AG09319 (cell line): ENCODE measurements around the gene SORCS3.

ENCODE experiments used
- DNase-seq: peaks from one replicate; pipeline ENCODE4 v3.0.0-alpha.2; 2010; ENCODE audit warnings: low read depth; ENCODE audit errors: extremely low read depth
- TF ChIP-seq, protein P1 (sequence below): IDR thresholded peaks from 2 replicates; pipeline ENCODE4 v1.5.1; 2011; ENCODE audit warnings: low read depth, mild to moderate bottlenecking, inconsistent platforms, low read length, moderate library complexity

The SORCS3 gene

DNA sequence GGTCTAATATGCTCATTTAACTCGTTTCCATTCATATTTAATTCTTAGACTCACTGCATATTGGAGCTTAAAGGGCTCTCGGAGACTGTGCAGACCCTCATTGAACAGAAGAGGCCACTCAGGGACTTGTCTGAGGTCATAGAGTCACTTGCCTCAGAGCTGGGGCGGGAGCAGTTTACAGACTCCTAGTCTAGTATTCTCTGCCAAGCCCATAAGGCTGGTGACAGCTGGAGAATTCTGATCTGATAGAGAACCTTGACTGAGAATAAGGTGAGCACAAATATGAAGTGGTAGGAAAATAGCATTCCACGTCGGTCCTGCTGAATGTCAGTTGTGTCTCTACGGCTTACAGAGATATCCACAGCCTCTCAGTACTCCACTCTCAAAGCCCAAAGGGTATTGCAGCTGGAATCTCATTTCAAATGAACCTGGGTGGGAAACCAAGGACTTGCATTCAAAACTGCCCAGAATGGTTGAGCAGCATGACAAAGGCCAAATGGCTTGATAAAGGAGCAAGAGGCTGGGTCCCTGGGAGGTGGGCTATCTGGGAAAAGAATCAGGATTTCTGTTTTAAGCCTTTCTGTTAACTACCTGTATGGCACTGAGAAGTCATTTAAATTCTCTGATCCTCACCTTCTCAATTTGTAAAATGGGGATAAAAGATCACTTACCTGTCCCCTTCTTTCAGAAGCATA is 283.2 kb downstream of the SORCS3 start:
- TF ChIP-seq, protein P1, sequence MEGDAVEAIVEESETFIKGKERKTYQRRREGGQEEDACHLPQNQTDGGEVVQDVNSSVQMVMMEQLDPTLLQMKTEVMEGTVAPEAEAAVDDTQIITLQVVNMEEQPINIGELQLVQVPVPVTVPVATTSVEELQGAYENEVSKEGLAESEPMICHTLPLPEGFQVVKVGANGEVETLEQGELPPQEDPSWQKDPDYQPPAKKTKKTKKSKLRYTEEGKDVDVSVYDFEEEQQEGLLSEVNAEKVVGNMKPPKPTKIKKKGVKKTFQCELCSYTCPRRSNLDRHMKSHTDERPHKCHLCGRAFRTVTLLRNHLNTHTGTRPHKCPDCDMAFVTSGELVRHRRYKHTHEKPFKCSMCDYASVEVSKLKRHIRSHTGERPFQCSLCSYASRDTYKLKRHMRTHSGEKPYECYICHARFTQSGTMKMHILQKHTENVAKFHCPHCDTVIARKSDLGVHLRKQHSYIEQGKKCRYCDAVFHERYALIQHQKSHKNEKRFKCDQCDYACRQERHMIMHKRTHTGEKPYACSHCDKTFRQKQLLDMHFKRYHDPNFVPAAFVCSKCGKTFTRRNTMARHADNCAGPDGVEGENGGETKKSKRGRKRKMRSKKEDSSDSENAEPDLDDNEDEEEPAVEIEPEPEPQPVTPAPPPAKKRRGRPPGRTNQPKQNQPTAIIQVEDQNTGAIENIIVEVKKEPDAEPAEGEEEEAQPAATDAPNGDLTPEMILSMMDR, result no peak
- DNase-seq, result no peak

DNA sequence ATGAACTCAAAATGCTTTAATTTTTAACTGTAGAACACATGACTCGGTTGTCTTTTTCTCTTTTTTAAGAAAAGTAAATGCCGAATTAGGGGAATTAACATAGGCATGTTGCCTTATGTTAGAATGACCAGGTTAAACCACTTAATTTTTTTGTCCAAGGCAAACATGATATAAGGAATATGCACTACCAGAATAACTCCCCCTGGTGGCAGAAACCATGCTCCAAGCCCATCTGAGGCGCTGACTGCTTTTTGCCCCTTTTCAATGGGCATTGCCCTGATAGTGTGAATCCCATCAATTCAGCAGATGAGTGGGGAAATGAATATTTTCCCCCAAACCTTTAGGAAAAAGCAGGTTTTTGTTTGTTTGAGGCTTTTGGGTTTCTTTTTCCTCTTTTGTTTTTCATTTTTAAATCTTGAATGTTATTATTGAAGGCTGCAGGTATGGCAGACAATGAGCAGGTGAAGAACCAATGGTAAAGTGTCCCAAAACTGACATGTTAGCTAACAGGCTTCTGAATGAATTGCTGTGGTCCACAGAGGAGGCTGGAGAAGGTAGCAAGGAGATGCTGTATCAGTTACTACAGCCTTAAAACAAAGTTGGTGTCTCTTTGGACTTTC is 284.3 kb downstream of the SORCS3 start:
- DNase-seq, result no peak
- TF ChIP-seq, protein P1, result peak; percentile 43

DNA sequence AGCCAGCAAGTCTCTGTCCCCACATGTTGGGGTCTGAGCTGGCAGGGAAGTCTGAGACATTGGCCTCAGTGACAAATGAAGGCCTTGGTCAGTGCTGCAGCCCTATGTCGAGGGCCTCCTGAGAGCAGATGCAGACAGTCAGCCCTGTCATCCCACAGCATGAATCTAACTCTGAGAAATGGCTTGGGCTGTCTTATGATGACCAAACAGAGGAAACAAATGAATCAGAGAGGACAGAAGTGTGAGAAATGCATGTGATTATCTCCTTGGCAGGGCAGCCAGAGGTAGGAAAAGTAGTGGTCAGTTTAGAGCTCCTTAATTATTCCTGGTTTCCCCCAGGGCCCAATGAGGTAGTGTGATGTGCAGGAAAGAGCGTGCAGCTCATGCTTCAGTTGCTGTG is 287.6 kb downstream of the SORCS3 start:
- DNase-seq, result no peak
- TF ChIP-seq, protein P1, result no peak

DNA sequence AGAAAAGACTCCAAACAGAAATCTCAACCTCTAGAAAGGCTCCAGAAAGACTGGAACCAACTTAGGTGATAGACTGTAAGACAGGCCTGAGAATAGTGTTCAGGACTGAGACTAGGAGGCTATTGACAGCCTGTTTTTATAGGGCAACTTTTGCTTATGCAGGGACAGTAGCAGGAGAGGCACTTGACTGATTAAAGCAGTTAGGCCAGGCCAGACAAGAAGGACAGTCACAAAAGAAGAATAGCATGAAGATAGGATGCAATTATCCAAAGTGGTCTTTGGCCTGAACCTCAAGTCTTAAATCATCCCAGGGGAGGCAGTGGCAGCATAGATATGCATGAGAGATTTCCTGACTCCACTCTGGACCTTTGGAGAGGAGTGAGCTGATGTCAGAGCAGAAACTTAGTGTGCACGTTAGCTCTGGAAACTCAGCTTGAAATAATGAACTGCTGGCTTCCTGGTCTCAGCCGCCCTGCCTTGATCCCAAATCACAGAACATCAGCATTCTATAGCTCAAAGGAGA is 290.6 kb downstream of the SORCS3 start:
- DNase-seq, result no peak
- TF ChIP-seq, protein P1, result no peak

DNA sequence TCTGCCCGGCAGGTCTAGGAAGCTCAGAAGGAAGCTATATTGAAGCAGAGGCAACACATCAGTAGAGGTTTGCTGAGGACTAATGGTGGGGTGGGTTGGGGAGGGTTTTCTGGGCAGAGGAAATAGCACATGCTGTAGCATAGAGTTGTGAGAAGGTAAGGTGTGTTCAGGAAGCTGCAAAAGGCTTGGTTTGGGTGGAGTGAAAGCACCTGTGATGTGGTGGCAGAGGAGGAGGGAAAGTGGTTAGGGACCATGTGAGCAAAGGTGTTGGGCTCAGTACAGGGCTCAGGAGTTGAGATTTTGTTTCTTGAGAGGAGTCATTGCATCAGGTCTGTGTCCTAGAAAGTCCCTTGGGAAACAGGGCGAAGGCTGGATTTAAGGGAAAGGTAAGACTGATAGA is 294.6 kb downstream of the SORCS3 start:
- TF ChIP-seq, protein P1, result no peak
- DNase-seq, result no peak

DNA sequence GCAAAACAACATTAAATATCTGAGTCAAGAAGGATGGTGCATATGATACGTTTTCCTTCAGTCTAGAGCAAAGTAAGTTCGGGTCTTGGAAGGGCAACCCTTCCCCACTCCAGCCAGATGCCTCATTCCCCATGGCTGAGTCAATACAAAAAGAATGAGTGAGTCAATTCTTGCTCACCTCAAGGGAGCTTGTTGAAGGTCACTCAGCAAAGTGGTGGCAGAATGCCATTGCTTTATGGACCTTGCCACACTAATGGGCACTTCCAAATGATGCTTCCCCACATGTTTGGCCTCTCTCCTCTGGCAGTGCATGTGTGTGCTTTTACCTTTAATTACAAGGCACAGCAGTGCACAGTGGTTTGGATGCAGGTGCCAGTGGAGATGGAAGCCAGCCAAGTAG is 296.5 kb downstream of the SORCS3 start:
- TF ChIP-seq, protein P1, result no peak
- peak; percentile 59 for DNase-seq

DNA sequence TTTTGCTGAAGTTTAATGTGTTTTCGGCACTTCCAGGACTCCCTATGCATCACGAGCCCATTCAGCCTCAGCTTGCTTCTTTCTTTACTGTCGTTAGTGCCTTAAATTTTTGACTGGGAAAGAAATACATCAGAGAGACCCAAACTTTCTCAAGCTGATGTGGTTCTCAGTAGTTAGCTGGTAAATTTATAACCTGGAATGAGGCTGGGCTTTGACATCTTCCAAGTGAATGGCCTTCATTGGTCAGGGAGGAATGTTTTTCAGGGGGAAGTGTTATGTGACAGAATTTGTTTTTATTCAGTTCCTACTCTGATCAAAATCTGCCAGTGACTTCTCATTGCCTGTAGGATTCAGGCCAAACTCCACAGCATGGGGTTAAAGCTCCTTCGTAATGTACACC is 296.9 kb downstream of the SORCS3 start:
- no peak for DNase-seq

More for the DNA sequence above, 296.9 kb downstream of the SORCS3 start:
- TF ChIP-seq, protein P1, result no peak
